HFFc6 (cell line): ENCODE results near the gene CREBRF. TPM values are rescaled to one million over a fixed set of nuclear protein-coding genes. Genes with fewer than 3 reads are reported as not detected.

Experiments
- DNase-seq: peaks from one replicate; pipeline ENCODE4 v3.0.0-alpha.2; 2018
- H3K27ac Mint-ChIP-seq: 2 replicates; pipeline ENCODE4 v1.8.0; 2020; ENCODE audit warnings: mild to moderate bottlenecking, mixed read lengths
- H3K27me3 Mint-ChIP-seq: 2 replicates; pipeline ENCODE4 v1.8.0; 2021; ENCODE audit warnings: mild to moderate bottlenecking, moderate library complexity, mixed read lengths; ENCODE audit not compliant: insufficient read depth
- H3K36me3 Mint-ChIP-seq: 2 replicates; pipeline ENCODE4 v1.8.0; 2021; ENCODE audit warnings: low read depth, mixed read lengths
- H3K4me1 Mint-ChIP-seq: 2 replicates; pipeline ENCODE4 v1.8.0; 2020; ENCODE audit warnings: low read depth, mixed read lengths
- H3K4me3 Mint-ChIP-seq: 2 replicates; pipeline ENCODE4 v1.8.0; 2020; ENCODE audit warnings: mild to moderate bottlenecking, moderate library complexity, mixed read lengths
- H3K9me3 Mint-ChIP-seq: 2 replicates; pipeline ENCODE4 v1.8.0; 2020; ENCODE audit warnings: mild to moderate bottlenecking, mixed read lengths
- total RNA-seq, 6 experiments: library from RNA; stranded (reverse); fragmentation: NEBNext Ultra II Directional; extraction: Animal tissue kit (Norgen Biotek cat#: 25700); gene quantifications; 2 replicates in 1 of 6; 3 replicates in 5 of 6; pipeline ENCODE4 v1.2.3, GENCODE V29; 2021
- TF ChIP-seq, protein P1 (sequence below): fragments of 200-600 bp; sonication (generic); IDR thresholded peaks from 2 replicates; pipeline ENCODE4 v1.5.0; 2021; ENCODE audit warnings: antibody characterized with exemption, mild to moderate bottlenecking

The CREBRF gene
- total RNA-seq, 6 experiments from 2014 or later: 8.7 to 15.3 (median 10.7) TPM

DNA sequence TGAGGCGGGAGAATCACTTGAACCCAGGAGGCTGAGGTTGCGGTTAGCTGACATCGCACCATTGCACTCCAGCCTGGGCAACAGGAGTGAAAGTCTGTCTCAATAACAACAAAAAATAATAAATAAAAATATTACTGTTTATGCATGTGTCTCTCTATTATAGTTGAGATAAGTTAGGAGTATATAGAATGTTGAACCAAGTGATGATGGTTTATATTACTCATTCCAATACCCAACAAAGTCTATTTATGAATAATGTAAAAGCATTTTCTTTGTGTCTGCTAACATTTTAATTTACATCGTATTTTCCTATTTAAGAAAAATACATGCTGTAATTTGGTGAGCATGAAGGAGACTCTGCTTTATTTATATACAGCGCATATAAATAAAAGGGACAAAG lies 35.8 kb downstream of the CREBRF start:
- TF ChIP-seq, protein P1, sequence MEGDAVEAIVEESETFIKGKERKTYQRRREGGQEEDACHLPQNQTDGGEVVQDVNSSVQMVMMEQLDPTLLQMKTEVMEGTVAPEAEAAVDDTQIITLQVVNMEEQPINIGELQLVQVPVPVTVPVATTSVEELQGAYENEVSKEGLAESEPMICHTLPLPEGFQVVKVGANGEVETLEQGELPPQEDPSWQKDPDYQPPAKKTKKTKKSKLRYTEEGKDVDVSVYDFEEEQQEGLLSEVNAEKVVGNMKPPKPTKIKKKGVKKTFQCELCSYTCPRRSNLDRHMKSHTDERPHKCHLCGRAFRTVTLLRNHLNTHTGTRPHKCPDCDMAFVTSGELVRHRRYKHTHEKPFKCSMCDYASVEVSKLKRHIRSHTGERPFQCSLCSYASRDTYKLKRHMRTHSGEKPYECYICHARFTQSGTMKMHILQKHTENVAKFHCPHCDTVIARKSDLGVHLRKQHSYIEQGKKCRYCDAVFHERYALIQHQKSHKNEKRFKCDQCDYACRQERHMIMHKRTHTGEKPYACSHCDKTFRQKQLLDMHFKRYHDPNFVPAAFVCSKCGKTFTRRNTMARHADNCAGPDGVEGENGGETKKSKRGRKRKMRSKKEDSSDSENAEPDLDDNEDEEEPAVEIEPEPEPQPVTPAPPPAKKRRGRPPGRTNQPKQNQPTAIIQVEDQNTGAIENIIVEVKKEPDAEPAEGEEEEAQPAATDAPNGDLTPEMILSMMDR: no peak
- no peaks in the 10 kb centered on the region for H3K9me3 Mint-ChIP-seq
- no peak for DNase-seq
- peaks cover 28% of the 10 kb centered on the region for H3K4me1 Mint-ChIP-seq
- H3K27me3 Mint-ChIP-seq: no peaks in the 10 kb centered on the region
- peaks cover 18% of the 10 kb centered on the region for H3K36me3 Mint-ChIP-seq
- H3K4me3 Mint-ChIP-seq: no peak overlapping the region
- no peak overlapping the region for H3K27ac Mint-ChIP-seq

- Mint-ChIP-seq H3K4me3 (peak overlapping the region; percentile 53; the same call in 1 of the 2 replicates), H3K9me3 (no peaks in the 10 kb centered on the region), H3K36me3 (peaks cover 18% of the 10 kb centered on the region), H3K27ac (peak overlapping the region; percentile 40; the same call in 1 of the 2 replicates), H3K4me1 (peaks cover 35% of the 10 kb centered on the region), H3K27me3 (no peaks in the 10 kb centered on the region)
- TF ChIP-seq, protein P1: no peak
- no peak for DNase-seq
Measured at GRCh38 chr5:173093606-173094005, 37.5 kb downstream of the CREBRF start.

DNA sequence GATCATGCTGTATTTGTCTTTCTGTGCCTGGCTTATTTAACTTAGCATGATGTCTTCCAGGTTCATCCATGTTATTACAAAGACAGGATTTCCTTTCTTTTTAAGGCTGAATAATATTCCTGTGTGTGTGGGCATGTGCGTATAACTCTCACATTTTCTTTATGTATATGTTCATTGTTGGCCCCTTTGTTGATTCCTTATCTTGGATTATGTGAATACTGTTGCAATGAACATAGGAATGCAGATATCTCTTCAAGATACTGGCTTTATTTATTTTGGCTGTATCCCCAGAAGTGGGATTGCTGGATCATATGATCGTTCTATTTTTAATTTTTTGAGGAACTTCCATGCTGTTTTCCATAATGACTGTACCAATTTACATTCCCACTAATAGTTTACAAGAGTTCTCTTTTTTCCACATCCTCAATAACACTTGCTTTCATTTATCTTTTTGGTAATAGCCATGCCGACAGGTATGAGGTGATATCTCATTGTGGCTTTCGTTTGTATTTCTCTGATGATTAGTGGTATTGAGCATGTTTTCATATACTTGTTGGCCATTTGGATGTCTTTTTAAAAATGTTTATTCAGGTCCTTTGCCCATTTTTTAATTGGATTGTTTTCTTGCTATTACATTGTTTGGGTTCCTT lies 38.0 kb downstream of the CREBRF start:
- H3K27me3 Mint-ChIP-seq: no peaks in the 10 kb centered on the region
- TF ChIP-seq, protein P1: no peak
- H3K9me3 Mint-ChIP-seq: no peaks in the 10 kb centered on the region
- H3K27ac Mint-ChIP-seq: peak overlapping the region; percentile 40
- DNase-seq: peak; percentile 80
- H3K36me3 Mint-ChIP-seq: peaks cover 18% of the 10 kb centered on the region
- peaks cover 35% of the 10 kb centered on the region for H3K4me1 Mint-ChIP-seq
- peak overlapping the region; percentile 53 for H3K4me3 Mint-ChIP-seq

DNA sequence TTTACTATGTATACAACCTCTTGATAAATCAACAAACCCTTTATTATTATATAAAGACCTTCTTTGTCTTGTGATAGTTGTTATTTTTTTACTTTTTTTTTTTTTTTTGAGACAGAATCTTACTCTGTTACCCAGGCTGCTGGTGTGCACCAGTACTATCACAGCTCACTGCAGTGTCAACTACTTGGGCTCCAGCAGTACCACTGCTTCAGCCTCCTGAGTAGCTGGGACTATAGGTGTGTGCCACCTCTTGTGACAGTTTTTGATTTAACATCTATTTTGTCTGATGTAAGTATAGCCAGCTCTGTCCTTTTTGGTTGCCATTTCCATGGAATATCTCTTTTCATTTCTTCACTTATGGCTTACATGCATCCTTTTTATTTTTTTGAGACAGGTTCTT lies 42.6 kb downstream of the CREBRF start:
- Mint-ChIP-seq H3K4me3 (no peak overlapping the region), H3K27me3 (no peaks in the 10 kb centered on the region), H3K4me1 (peaks cover 24% of the 10 kb centered on the region), H3K9me3 (peaks cover 16% of the 10 kb centered on the region), H3K27ac (no peak overlapping the region), H3K36me3 (peaks cover 12% of the 10 kb centered on the region)
- no peak for DNase-seq
- TF ChIP-seq, protein P1: no peak

DNA sequence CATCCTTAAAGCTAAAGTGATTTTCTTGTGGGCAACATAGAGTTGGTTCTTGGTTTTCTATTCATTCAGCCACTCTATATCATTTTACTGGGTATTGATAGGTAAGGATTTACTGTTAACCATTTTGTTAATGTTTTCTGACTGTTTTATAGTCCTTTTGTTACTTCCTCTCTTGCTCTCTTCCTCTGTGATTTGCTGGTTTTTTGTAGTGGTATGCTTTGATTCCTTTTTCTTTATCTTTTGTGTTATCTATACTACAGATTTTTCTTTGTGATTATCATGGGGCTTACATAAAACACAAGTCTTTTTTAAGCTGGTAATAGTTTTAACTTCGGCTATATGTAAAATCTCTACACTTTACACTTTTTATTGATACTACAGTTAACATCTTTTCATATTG lies 43.3 kb downstream of the CREBRF start:
- H3K4me1 Mint-ChIP-seq: peaks cover 17% of the 10 kb centered on the region
- H3K36me3 Mint-ChIP-seq: peaks cover 12% of the 10 kb centered on the region
- H3K27ac Mint-ChIP-seq: no peak overlapping the region
- no peak overlapping the region for H3K4me3 Mint-ChIP-seq
- peaks cover 16% of the 10 kb centered on the region for H3K9me3 Mint-ChIP-seq
- H3K27me3 Mint-ChIP-seq: no peaks in the 10 kb centered on the region
- TF ChIP-seq, protein P1: no peak
- DNase-seq: no peak
